ENCODE data around the gene TMEM178A. TPM values are rescaled to one million over a fixed set of nuclear protein-coding genes. Genes with fewer than 3 reads are reported as not detected.
A peak's percentile ranks its signal among the peaks of the same experiment; 100 is the strongest.

The TMEM178A gene
- total and polyA plus RNA-seq, 2 experiments from 2014 or later: 0.32 TPM; not detected in 1

DNA sequence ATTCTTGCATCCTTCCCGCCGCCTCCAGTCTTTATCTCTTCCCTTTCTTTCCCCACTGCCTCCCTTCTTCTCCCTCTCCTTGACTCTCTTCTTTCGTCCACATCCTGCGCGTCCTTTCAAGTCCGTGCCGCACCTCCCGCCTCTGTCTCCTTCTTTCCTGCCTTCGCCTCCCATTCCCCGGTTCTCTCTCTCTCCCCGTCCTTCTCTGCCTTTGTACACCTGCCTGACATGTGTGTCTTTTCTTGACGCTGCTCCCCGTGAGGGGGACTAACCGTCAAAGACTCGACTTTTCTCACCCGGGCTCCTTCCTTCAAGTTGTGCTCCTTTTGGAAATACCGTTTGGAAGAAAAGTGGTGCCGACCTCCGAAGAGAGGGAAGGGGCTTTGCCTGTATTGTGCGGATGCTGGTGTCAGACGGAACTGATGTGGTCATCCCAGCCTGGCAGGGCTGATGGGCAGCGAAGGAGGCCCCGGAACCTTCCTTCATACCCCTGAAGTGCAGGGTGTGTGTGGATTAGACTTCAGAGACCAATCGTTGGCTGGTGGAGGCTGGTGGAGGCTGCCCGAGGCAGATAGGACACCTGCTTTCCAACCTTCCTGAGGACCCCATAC is 879 bp downstream of the TMEM178A start:
- Histone ChIP-seq H3F3A (ENCODE audit: insufficient read depth) (no peaks in the 10 kb centered on the region), H3K9me3 (ENCODE audit: low read depth) (no peaks in the 10 kb centered on the region), H2AFZ (peak overlapping the region; percentile 47), H3K4me2 (ENCODE audit: unreplicated experiment) (peak overlapping the region; percentile 76), H3K4me3 (peak overlapping the region; percentile 63), H3K79me2 (ENCODE audit: insufficient read depth) (no peaks in the 10 kb centered on the region), H3K9me2 (ENCODE audit: insufficient read depth) (no peaks in the 10 kb centered on the region; the same call in 1 of the 2 replicates), H3K4me1 (ENCODE audit: insufficient read depth) (no peaks in the 10 kb centered on the region; the same call in 1 of the 2 replicates), H3K27ac (no peak overlapping the region), H3K9ac (no peak overlapping the region), H4K20me1 (ENCODE audit: insufficient read depth) (no peaks in the 10 kb centered on the region), H3K36me3 (ENCODE audit: low read depth) (no peaks in the 10 kb centered on the region), H3K27me3 (replicated peaks; ENCODE audit: insufficient read depth) (peaks cover 71% of the 10 kb centered on the region)
- in situ Hi-C loops (cut with MboI): no loop called here
- DNase-seq: peak; percentile 36
- 5 to 6% methylated on average over 22 to 25 of the region's 25 CpGs for WGBS, 2 experiments (ENCODE audit: low coverage in 1 of 2, low lambda C conversion rate in 2 of 2, missing lambda C conversion rate in 2 of 2)
- TF ChIP-seq EZH2 (IDR thresholded peaks at IDR 0.05; ENCODE audit: insufficient read depth, poor library complexity, severe bottlenecking) (peak; percentile 96), EZH2phosphoT487 (IDR thresholded peaks at IDR 0.05; ENCODE audit: insufficient read depth, low read depth) (no peak)

DNA sequence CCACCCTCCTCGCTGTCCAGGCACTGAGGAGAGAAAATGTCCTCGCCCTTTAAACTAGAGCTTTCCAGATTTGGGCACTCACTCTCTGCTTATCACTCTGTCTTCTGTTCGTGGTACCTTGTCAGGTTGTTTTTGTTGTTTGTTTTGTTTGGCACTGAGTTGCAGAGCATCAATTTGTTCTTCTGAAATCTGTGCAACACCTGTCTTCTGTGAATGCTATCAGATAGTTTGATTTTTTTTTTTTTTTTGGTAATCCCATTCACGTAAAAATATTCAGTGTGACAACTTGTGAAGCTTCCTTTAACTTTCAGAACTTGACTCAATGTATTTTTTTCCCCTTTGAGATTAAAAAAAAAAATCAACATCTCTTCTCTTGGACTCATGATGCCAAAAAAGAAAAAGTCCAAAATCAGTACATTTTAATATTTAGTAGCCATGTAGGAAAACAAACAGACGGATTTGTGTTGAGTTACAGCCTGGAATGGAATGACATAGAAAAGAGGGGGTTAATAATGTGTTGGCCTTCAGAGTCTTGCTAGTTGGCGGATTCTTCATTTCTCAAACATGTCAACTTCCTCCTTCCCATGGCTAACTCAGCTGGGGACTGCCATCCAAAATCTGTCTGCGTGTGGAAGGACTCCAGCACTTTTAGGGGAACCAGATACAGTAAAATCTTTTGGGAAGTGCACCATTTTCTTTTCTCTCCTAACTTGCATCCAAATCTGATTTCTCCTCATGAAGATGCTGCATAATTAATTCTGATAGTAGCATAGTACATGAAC is 1.6 kb downstream of the TMEM178A start:
- no peaks in the 10 kb centered on the region for H3K79me2 ChIP-seq (ENCODE audit: insufficient read depth)
- H3K9me3 ChIP-seq (ENCODE audit: low read depth): no peaks in the 10 kb centered on the region
- 27 to 32% methylated on average over 7 of the region's 7 CpGs for WGBS, 2 experiments (ENCODE audit: low coverage in 1 of 2, low lambda C conversion rate in 2 of 2, missing lambda C conversion rate in 2 of 2)
- H3K9me2 ChIP-seq (ENCODE audit: insufficient read depth): no peaks in the 10 kb centered on the region
- DNase-seq: no peak
- H3K36me3 ChIP-seq (ENCODE audit: low read depth): no peaks in the 10 kb centered on the region
- TF ChIP-seq EZH2phosphoT487 (IDR thresholded peaks at IDR 0.05; ENCODE audit: insufficient read depth, low read depth) (no peak), EZH2 (IDR thresholded peaks at IDR 0.05; ENCODE audit: insufficient read depth, poor library complexity, severe bottlenecking) (no peak)
- no peaks in the 10 kb centered on the region; the same call in 1 of the 2 replicates for H3K4me1 ChIP-seq (ENCODE audit: insufficient read depth)
- H4K20me1 ChIP-seq (ENCODE audit: insufficient read depth): no peaks in the 10 kb centered on the region
- no peak overlapping the region for H3K4me3 ChIP-seq
- H3K9ac ChIP-seq: no peak overlapping the region
- no peak overlapping the region for H3K4me2 ChIP-seq (ENCODE audit: unreplicated experiment)
- no peaks in the 10 kb centered on the region for H3F3A ChIP-seq (ENCODE audit: insufficient read depth)
- peaks cover 78% of the 10 kb centered on the region for H3K27me3 ChIP-seq (replicated peaks; ENCODE audit: insufficient read depth)
- in situ Hi-C loops (cut with MboI): no loop called here
- H3K27ac ChIP-seq: no peak overlapping the region
- H2AFZ ChIP-seq: no peak overlapping the region

- Histone ChIP-seq H3K9me2 (ENCODE audit: insufficient read depth) (no peaks in the 10 kb centered on the region), H3K4me1 (ENCODE audit: insufficient read depth) (no peaks in the 10 kb centered on the region; the same call in 1 of the 2 replicates), H3K27me3 (replicated peaks; ENCODE audit: insufficient read depth) (peaks cover 84% of the 10 kb centered on the region), H3K27ac (no peak overlapping the region), H3K79me2 (ENCODE audit: insufficient read depth) (no peaks in the 10 kb centered on the region), H4K20me1 (ENCODE audit: insufficient read depth) (no peaks in the 10 kb centered on the region), H3K9me3 (ENCODE audit: low read depth) (no peaks in the 10 kb centered on the region), H3K9ac (no peak overlapping the region), H2AFZ (no peak overlapping the region), H3F3A (ENCODE audit: insufficient read depth) (no peaks in the 10 kb centered on the region), H3K4me3 (no peak overlapping the region), H3K36me3 (ENCODE audit: low read depth) (no peaks in the 10 kb centered on the region), H3K4me2 (ENCODE audit: unreplicated experiment) (no peak overlapping the region)
- no peak for DNase-seq
- no peak for TF ChIP-seq EZH2 (IDR thresholded peaks at IDR 0.05; ENCODE audit: insufficient read depth, poor library complexity, severe bottlenecking)
- no peak for TF ChIP-seq EZH2phosphoT487 (IDR thresholded peaks at IDR 0.05; ENCODE audit: insufficient read depth, low read depth)
- in situ Hi-C loops (cut with MboI): no loop called here
Measured at GRCh38 chr2:39667886-39668276, 2.2 kb downstream of the TMEM178A start.

GRCh38 chr2:39668576-39669080 is 2.9 kb downstream of the TMEM178A start:
- Histone ChIP-seq H3F3A (ENCODE audit: insufficient read depth) (no peaks in the 10 kb centered on the region), H4K20me1 (ENCODE audit: insufficient read depth) (no peaks in the 10 kb centered on the region), H3K4me3 (no peak overlapping the region), H3K9me2 (ENCODE audit: insufficient read depth) (no peaks in the 10 kb centered on the region), H2AFZ (no peak overlapping the region), H3K27ac (no peak overlapping the region), H3K36me3 (ENCODE audit: low read depth) (no peaks in the 10 kb centered on the region), H3K9me3 (ENCODE audit: low read depth) (no peaks in the 10 kb centered on the region), H3K9ac (no peak overlapping the region), H3K4me2 (ENCODE audit: unreplicated experiment) (no peak overlapping the region), H3K27me3 (replicated peaks; ENCODE audit: insufficient read depth) (peaks cover 92% of the 10 kb centered on the region), H3K79me2 (ENCODE audit: insufficient read depth) (no peaks in the 10 kb centered on the region), H3K4me1 (ENCODE audit: insufficient read depth) (no peaks in the 10 kb centered on the region; the same call in 1 of the 2 replicates)
- no peak for DNase-seq
- in situ Hi-C loops (cut with MboI): no loop called here
- TF ChIP-seq EZH2 (IDR thresholded peaks at IDR 0.05; ENCODE audit: insufficient read depth, poor library complexity, severe bottlenecking): no peak
- no peak for TF ChIP-seq EZH2phosphoT487 (IDR thresholded peaks at IDR 0.05; ENCODE audit: insufficient read depth, low read depth)
- 96 to 100% methylated on average over 1 of the region's 1 CpG for WGBS, 2 experiments (ENCODE audit: low coverage in 1 of 2, low lambda C conversion rate in 2 of 2, missing lambda C conversion rate in 2 of 2)

Data from GM23248 (cell line).